Activated CD8-positive, alpha-beta memory T cell treated with anti-CD3 and anti-CD28 coated beads, Interleukin-2, amount 50 U/mL, for 1 hour (primary cell): ENCODE data around the gene CST3.
"Not testable (repeated sequence)": the region's sequence is repeated elsewhere in the genome, so short reads cannot be mapped to it uniquely, and the experiment has no call there.

Source experiments
- DNase-seq: peaks from one replicate; pipeline ENCODE4 v3.0.0-alpha.2; 2020; ENCODE audit errors: extremely low read depth

Gene CST3

GRCh38 chr20:23662276-23662870 is 24.6 kb upstream of the CST3 start:
- DNase-seq = no peak

GRCh38 chr20:23661002-23661429 is 23.3 kb upstream of the CST3 start:
- no peak for DNase-seq

- no peak for DNase-seq
These were observed 22.5 kb upstream of the CST3 start for GRCh38 chr20:23659989-23660837.

GRCh38 chr20:23659610-23659988 is 21.8 kb upstream of the CST3 start:
- DNase-seq = not testable (repeated sequence)

- no peak for DNase-seq
These were observed 21.3 kb upstream of the CST3 start for GRCh38 chr20:23658989-23659609.

GRCh38 chr20:23658336-23658735 is 20.6 kb upstream of the CST3 start:
- DNase-seq = no peak

- no peak for DNase-seq
These were observed 19.4 kb upstream of the CST3 start for GRCh38 chr20:23657202-23657601.

- DNase-seq = no peak
These were observed 18.6 kb upstream of the CST3 start for GRCh38 chr20:23656372-23656771.

- DNase-seq = no peak
These were observed 17.9 kb upstream of the CST3 start for GRCh38 chr20:23655491-23656211.

GRCh38 chr20:23654717-23655116 is 17.0 kb upstream of the CST3 start:
- DNase-seq = no peak

- DNase-seq = no peak
These were observed 16.2 kb upstream of the CST3 start for GRCh38 chr20:23654000-23654399.

- DNase-seq = no peak
These were observed 15.7 kb upstream of the CST3 start for GRCh38 chr20:23653400-23653938.

GRCh38 chr20:23652926-23653325 is 15.2 kb upstream of the CST3 start:
- DNase-seq = no peak

- no peak for DNase-seq
These were observed 14.6 kb upstream of the CST3 start for GRCh38 chr20:23652371-23652770.

GRCh38 chr20:23651117-23651516 is 13.4 kb upstream of the CST3 start:
- DNase-seq = no peak

GRCh38 chr20:23649830-23650417 is 12.2 kb upstream of the CST3 start:
- DNase-seq = no peak

GRCh38 chr20:23649242-23649641 is 11.5 kb upstream of the CST3 start:
- no peak for DNase-seq

- DNase-seq = no peak
These were observed 9.6 kb upstream of the CST3 start for GRCh38 chr20:23647346-23647745.

- no peak for DNase-seq
These were observed 8.5 kb upstream of the CST3 start for GRCh38 chr20:23646106-23646873.

- DNase-seq = no peak
These were observed 7.8 kb upstream of the CST3 start for GRCh38 chr20:23645575-23645974.

GRCh38 chr20:23644164-23644563 is 6.4 kb upstream of the CST3 start:
- no peak for DNase-seq
